HG02678 (cell line): Measurements from ENCODE around the gene C10orf95.

Experiments
- ATAC-seq: cut with Tn5 transposase; IDR thresholded peaks from one replicate; pipeline ENCODE4 v1.9.1; 2021; ENCODE audit warnings: mild to moderate bottlenecking, moderate library complexity; ENCODE audit not compliant: unreplicated experiment

The C10orf95 gene

GRCh38 chr10:102435133-102435497 lies 16.2 kb downstream of the C10orf95 start:
- ATAC-seq: no peak

- no peak for ATAC-seq
Observed at GRCh38 chr10:102434394-102435132, 16.8 kb downstream of the C10orf95 start.

GRCh38 chr10:102433619-102434046 lies 17.7 kb downstream of the C10orf95 start:
- ATAC-seq: no peak

- peak; percentile 85 for ATAC-seq
Observed at GRCh38 chr10:102432162-102432950, 19.0 kb downstream of the C10orf95 start, which contains the start of gene CUEDC2. CUEDC2 (minus strand) TSS chr10:102432574; CDS start chr10:102425188, 7,386 bp downstream.

GRCh38 chr10:102431452-102432124 lies 19.8 kb downstream of the C10orf95 start:
- ATAC-seq: no peak

GRCh38 chr10:102429468-102429867 lies 21.9 kb downstream of the C10orf95 start:
- ATAC-seq: no peak

GRCh38 chr10:102426803-102427287 lies 24.5 kb downstream of the C10orf95 start:
- no peak for ATAC-seq

GRCh38 chr10:102425444-102425843 lies 25.9 kb downstream of the C10orf95 start:
- no peak for ATAC-seq

GRCh38 chr10:102424916-102425315 lies 26.4 kb downstream of the C10orf95 start:
- ATAC-seq: no peak

GRCh38 chr10:102424145-102424544 lies 27.2 kb downstream of the C10orf95 start:
- ATAC-seq: no peak

- ATAC-seq: no peak
Observed at GRCh38 chr10:102423372-102423968, 27.9 kb downstream of the C10orf95 start.

GRCh38 chr10:102422545-102423129 lies 28.7 kb downstream of the C10orf95 start:
- ATAC-seq: peak; percentile 23

- no peak for ATAC-seq
Observed at GRCh38 chr10:102421757-102422512, 29.4 kb downstream of the C10orf95 start.

- peak; percentile 1 for ATAC-seq
Observed at GRCh38 chr10:102421507-102421756, 29.9 kb downstream of the C10orf95 start.

- peak; percentile 71 for ATAC-seq
Observed at GRCh38 chr10:102420714-102421506, 30.4 kb downstream of the C10orf95 start, which contains the start of gene FBXL15. FBXL15 (plus strand) TSS chr10:102420836; CDS start chr10:102421130, 294 bp downstream.

- no peak for ATAC-seq
Observed at GRCh38 chr10:102420181-102420713, 31.1 kb downstream of the C10orf95 start.

- no peak for ATAC-seq
Observed at GRCh38 chr10:102419269-102420180, 31.8 kb downstream of the C10orf95 start.
